T-helper 22 cell (primary cell): Measurements from ENCODE around the gene DNAAF1.
"Not testable (repeated sequence)": the region's sequence is repeated elsewhere in the genome, so short reads cannot be mapped to it uniquely, and the experiment has no call there.

Experiments used
- DNase-seq: peaks from one replicate; pipeline ENCODE4 v3.0.0-alpha.2; 2020; ENCODE audit warnings: low read depth

The DNAAF1 gene

DNA sequence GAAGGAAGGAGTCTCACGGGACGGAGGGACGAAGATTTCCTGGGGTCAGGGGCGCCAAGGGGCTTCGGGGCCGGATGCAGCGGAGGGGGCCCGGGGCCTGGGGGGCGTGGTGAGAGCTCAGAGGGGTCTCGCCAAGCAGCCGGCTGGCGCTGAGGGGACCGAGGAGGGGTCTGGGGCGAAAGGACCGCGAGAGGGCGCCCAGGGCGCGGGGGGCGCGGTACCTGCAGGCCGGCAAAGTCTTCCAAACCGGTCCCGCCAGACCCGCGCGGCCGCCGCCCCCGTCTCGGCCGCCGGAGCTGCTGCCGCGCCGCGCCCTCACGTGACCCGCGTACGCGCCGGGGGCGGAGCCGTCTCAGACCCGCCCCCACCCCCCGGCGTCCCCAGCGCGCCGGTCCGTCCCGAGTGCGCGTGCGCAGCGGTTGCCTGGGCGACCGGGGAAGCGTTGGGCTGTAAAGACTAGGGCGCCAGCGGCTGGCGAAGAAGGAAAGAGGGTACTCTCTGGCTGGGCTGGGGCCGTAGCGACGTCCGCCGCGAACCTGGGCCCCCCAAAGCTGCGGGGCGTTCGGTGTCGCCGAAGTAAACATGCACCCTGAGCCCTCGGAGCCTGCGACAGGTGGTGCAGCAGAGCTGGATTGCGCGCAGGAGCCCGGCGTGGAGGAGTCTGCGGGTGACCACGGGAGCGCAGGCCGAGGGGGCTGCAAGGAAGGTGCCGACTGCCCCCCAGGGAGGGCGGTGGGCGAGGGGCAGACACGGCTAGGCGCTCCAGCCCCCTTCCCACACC, at the start of gene DNAAF1, which contains the start of gene HSDL1:
Gene DNAAF1, plus strand, starts transcription at position 450 of the 781 bp plus-strand sequence. Its CDS starts 133 bp downstream, at position 583.
Gene HSDL1, minus strand, starts transcription at position 319 of the 781 bp plus-strand sequence. CDS start 13,856 bp downstream, outside the sequence.
- DNase-seq = peak; percentile 84

DNA sequence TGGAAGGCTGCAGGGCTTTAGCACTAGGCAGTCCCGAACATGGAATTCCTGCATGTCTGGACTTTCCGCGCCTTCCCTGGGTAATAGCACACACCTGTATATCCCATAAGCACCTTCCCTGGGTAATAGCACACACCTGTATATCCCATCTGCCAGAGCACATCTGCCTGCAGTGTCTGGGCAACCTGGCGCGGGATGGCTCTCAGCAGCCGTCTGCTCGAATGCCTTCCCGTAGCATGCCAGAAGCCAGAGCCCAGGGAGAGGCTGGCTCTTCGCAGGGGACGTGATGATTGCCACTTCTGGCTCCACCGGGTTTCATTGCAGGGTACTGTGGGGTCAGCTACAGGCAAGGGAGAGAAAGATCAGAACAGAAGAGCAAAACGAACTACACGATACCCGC, 49.6 kb upstream of the DNAAF1 start:
- no peak for DNase-seq

DNA sequence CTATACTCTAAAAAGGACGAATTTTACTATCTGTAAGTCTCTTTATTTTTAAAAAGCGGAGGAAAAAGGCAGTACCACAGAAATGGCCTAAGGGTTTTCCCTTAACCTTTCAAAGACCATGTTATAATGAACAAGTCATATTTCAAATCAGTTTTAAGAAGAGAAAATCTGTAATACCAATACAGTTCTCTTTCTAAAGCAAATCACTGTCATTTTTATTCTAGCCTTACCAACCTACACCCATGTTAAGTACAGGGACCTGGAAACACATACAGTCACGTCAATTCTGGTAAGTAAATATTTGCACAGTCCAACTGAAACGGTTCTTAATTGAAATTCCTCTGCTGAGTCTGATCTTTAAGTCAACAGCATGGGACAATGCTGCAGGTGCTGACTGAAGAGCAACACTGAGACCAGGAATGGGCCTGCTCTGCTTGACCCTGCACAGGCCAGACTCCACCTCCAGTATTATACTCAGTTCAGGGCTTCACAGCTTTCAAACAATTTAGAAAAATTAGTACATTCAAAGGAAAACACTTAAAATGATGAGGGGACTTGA, 48.6 kb upstream of the DNAAF1 start:
- no peak for DNase-seq

DNA sequence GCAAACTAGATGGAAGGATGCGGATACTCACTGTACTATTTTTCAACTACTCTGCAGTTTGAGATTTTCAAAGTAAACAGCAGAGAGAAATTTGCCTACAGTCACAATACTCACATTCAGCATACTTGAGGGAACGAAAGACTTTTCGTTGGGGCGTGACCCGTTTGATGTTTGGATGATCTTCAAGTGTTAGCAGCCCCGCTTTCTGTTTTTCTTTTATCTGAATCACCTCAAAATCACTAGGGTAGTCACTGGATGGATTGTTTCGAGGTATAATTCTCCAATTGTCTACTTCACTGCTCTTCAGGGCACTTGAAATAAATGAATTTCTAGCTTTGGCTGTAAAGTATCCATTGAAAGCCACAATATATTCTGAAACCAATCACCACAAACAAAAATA, 46.2 kb upstream of the DNAAF1 start:
- no peak for DNase-seq

DNA sequence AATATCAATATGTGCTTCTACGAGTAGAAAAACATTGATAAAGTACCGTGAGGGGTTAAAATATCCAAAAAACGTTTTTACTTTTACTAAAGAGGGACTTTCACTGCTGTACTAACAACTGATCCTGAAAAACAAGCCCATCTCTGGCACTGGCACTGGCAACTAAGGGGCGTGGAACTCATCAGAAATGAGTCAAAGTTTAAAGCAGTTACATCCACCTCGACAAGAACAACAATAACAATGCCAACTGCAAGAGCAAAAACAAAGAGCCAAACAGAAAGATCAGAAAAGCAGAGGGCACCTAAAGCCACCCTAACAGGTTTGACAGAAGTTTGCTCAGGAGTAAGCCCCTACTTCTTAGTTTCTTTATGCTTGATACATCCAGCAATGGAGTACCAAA, 41.4 kb upstream of the DNAAF1 start:
- DNase-seq = no peak

DNA sequence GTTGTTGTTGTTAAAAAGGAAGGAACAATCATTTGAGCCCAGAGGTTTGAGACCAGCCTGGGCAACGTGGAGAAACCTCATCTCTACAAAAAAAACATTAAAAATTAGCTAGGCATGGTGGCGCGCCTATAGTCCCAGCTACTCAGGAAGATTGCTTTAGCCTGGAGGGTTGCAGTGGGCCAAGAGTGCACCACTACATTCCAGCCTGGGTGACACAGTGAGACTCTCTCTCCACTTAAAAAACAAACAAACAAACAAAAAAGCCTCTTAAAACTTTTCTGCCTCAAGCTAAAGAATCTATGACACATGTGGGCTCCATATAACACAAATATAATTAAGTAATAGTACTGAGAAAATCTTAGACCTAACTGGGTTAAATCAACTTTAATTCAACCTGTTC, 40.9 kb upstream of the DNAAF1 start:
- no peak for DNase-seq

DNA sequence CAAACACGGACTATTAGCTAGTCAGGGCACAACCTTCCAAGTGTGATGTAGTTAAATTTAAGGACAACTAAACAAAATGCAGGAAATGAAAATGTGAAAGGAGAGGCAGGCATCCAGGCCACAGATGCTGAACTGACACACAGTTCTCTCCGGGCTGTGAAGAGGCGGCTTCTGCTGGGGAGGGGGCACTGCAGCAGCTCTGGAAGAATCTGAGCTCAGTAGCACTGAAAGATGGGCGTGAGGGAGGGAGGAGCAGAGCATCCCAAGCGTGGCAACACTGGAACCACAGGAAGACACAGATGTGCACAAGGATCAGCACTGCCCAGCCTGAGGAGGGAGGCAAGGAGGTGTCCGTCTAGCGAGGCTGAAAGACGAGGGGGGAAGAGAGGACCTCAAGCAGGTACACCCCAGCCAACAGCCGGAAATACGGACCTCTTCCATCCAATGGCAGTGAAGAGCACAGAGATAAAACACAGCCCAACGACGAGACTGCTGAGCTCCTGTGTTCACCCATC, 39.8 kb upstream of the DNAAF1 start:
- no peak for DNase-seq

DNA sequence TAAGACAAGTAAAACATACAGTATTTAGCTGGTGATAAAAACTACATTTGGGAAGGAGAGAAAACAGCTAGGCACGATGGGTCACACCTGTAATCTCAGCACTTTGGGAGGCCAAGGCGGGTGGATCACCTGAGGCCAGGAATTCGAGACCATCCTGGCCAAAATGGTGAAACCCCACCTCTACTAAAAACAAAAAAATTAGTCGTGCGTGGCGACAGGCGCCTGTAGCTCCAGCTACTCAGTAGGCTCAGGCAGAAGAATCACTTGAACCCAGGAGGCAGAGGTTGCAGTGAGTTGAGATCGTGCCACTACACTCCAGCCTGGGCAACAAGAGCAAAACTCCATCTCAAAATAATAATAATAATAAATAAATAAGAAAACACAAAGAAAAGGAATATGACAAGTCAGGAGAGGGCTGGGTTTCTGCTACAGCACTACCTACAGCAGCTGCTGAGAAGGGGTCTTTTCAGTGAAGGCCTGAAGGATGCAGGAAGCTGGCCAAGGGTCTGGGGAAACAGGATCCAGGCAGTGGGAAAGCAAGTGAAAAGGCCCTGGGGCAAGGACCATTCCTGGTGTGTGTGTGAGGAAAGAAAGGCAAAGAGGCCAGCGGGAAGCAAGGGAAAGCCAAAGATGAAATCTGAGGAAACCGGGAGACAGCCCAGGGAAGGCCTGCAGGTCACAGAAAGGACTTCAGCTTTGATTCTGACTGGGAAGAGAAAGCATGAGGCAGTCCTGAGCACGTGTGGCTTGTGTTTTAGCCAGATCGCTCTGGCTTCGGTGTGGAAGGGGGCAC, 39.0 kb upstream of the DNAAF1 start:
- no peak for DNase-seq

DNA sequence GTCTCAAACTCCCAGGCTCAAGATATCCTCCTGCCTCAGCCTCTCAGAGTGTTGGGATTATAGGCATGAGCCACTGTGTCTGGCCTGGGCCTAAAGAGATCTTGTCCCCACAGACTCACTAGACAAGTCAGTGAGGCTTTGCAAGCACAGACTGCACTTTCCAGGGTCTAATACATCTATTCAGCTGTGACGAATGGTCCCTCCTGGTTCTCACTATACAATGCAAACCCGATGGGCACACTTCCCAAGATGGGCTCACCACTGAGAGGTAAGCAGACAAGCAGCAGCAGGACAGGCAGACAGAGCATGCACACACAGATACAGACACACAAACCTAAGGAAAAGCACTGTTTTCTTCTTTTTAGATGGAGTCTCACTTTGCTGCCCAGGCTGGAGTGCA, 37.2 kb upstream of the DNAAF1 start:
- DNase-seq = no peak

DNA sequence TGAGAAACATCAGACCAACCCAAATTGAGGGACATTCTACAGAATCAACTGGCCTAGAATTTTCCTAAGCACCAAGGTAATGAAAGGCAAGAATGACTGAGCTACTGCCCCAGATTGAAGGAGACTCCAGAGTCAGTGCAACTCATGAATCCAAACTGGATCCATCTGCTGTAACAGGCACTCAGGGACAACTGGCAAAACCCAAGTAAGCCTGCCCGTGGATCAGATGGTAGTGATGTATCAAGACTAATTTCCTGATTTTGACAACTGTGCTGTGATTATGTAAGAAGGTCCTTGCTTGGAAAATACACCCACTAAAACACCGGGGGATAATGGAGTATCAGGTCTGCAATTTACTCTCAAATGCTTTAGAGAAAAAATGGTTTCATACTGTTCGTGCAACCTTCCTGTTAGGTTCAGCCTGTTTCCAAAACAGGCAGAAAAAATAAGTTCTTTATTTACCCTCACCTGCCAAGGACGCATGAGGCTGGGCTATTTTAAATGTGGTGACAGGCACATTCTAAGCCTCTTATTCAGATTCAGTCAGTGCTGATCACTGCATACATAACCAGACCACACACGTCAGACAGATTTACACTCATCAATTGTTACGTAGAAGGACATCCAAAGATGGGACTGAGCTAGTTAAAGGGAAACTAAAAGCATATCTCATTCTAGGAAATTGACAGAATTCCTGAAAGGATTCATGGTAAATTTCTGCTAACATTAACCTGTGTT, 35.3 kb upstream of the DNAAF1 start:
- no peak for DNase-seq

DNA sequence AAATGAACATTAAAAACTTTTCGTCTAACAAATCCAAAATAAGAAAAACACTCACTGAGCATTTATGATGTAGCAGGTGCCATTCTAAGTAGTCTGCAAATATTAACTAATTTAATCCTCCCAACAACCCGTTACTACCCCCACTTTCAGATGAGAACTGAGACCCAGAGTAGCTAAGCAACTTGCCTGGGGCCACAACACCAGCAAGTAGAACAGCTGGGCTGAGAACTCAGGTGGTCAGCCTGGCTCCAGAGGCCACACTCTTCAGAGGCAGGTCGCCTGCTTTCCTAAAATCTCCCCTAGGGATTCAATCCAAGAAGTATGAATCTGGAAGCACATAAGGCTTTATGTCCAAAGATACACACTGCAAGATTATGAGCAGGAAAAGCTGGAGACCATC, 34.6 kb upstream of the DNAAF1 start:
- DNase-seq = no peak

DNA sequence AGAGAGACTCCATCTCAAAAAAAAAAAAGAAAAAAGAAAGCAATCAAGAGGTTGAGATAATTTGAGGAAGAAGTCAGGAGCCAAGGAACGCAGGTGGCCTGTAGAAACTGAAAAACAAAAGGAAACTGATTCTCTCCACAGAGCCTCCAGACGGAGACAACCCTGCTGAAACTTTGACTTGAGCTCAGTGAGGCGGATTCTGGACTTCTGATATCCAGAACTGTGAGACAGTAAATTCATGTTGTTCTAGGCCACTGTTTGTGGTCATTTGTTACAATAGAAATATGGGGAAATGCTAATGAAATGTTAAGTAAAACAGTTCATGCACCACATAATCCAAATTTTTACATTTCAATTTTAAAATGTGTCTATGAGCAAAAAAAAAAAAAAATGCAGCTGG, 33.6 kb upstream of the DNAAF1 start:
- DNase-seq = no peak

DNA sequence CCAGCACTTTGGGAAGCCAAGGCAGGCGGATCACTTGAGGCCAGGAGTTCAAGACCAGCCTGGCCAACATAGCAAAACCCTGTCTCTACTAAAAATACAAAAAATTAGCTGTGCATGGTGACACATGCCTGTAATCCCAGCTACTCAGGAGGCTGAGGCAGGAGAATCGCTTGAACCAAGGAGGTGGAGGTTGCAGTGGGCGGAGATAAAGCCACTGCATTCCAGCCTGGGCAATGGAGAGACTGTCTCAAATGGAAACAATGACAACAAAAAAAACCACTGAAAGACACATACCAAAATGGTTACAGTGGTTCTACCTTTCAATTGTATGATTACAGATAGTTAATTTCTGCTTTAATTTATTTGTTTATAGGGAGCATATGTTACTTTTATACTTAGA, 33.2 kb upstream of the DNAAF1 start:
- DNase-seq = not testable (repeated sequence)

DNA sequence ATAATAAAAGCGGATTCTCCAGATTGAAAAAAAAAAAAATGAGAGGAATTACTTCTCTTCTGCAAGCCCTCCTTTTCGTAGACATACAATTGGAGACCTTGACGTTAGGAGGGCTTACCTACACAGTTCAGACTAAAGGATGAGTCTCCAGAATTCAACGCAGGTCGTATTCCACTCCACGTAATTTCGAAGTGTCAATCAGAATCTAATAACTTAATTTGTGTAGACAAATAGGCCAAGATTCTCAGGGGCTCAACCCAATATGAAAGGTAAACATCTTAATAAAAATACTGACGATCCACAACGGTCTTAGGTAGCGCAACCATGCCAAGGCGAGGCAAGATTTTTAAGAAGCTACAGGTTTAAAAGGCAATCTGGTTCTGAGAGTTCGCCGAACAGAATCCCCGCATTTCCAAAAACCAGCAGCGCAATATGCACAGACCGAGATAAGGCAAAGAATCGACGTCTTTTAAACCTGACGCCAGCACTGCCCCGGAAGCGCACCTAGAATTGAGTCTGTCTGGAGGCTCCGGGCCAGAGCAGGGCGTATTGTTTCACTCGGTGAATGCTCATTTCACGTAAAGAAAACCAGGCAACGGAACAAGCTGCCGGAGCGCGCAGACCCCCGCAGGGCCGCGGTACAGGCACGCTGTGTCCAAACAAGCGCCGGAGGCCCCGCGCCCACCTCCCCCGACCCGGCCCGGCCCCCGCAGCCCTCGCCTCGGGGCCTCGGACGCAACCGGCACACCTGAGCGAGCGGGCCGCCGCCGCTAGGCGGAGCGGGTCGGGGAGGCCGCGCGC, 29.0 kb upstream of the DNAAF1 start:
- peak; percentile 50 for DNase-seq

DNA sequence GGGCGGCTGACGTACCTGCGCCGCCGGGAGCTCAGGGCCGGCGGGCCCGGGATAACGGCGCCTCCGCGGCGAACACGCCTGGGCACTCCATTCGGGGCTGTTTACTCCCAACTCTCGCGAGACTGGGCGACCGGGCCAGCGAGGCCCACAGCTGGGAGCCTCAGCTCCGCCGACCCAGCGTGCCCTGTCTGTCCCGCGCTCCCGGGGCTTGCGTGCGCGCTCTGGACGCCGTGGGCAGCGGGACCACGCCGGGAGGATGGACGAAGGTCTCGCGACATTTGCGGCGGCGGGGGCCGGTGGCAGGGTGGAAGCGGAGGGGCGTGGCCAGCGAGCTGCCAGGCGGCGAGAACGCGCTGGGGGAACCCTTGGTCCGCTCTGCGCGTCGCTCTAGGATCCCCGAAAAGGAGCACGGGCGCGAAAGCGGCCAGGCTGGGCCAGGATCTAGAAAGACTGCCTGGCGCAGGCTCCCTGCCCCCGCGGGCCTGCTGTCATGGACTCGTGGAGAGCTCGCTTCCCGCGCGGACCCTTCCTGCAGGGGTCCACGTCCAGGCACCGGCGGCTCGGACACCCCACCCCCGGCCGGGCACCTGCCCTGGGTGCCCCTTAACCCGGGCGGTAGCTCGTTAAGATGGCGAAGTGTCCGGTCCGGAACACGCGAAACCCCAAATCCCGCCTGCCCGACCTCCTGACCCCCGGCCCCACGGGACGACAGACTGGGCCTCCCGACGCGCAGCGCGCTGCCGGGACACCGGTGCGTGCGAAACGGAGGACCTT, 28.2 kb upstream of the DNAAF1 start, which contains the start of gene MBTPS1:
Gene MBTPS1, minus strand, starts transcription at position 223 of the 774 bp plus-strand sequence. CDS start 15,159 bp downstream, outside the sequence.
- DNase-seq = peak; percentile 95

DNA sequence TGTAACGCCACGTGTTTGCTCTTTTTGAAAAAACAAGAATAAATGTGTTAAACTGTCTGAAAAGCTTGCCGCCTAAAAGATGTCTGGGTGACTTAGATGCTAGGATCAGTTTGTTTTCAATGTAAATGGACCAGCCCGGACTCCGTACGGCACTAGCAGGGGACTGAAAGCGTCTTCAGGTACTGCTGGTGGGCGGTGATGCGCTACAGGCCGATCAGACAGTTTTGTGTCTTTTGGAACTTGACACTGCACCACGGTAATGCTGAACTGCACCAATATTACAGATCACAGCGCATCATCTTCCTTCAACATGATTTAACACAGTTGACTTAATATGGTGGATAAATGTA, 27.6 kb upstream of the DNAAF1 start:
- no peak for DNase-seq

DNA sequence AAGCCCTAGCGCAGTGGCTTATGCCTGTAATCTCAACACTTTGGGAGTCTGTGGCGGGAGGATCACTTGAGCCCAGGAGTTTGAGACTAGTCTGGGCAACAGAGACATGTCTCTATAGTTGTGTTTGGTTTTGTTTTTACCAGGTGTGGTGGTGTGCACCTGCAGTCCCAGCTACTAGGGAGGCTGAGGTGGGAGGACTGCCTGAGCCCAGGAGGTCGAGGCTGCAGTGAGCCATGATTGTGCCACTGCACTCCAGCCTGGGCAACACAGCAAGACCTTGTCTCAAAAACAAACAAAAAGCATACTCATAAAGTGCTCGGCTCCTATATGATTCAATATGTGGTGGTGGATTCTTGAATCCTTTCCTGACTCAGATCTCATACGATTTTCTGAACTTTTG, 26.8 kb upstream of the DNAAF1 start:
- not testable (repeated sequence) for DNase-seq

DNA sequence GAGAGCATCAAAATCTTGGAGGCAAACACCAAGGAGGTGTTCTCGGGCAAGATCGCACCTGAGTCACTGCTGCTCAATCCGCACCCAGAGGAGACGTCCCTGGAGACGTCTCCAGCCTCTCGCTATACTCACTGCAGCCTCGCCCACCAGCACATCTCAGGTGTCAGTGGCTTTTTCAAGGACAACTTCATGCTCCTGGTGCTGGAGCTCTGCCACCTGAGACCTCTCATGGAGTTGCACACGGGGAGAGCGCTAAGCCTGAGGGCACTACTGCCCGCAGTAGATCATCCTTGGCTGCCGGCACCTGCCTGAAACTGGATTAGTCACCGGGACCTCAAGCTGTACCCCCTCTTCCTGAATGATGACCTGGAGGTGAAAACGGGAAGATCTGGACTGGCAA, 25.7 kb upstream of the DNAAF1 start:
- no peak for DNase-seq

DNA sequence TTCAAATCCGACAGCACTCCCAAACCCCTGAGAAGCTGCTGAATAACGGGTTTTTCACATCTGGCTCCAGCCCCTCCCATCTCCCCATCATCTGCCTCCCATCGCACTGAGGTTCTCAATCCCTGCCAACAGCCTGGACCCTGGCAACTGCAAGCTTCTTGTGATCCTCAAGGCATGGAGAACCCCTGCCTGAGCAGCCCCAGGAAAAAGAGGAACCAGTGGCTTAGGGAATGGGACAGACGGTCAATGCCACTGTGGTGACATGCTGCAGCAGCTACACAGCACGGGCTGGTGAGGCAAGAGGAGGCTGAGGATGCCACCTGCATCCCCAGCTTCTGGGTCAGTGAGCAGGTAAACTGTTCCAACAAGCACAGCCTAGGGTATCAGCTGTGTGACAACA, 25.1 kb upstream of the DNAAF1 start:
- no peak for DNase-seq

DNA sequence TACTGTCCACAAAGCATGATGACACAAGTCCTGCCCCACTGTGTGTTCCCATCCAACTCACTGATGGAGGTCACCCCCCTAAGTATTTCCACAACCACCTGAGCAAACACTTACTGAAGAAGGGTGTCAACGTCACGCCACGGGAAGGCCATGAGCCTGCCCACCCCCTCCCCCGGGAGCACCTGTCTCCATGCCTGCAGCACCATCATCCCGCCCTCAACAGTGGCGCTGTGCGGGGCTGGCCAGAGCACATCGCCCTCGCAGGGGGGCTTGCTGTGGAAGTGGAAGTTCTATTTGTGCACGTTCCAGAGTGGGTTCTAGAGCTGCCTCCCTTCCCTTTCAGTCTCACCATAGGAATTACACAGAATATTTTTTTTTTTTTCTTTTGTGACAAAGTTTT, 24.1 kb upstream of the DNAAF1 start:
- DNase-seq = no peak
